Body of pancreas (tissue), 4 donors: ENCODE data around the gene SCGB1C2.
"Not testable (repeated sequence)": the region's sequence is repeated elsewhere in the genome, so short reads cannot be mapped to it uniquely, and the experiment has no call there.

Experiments used
- CTCF ChIP-seq, 7 experiments: fragments of 450-650 bp in 4 of 7; fragments of 200-600 bp in 3 of 7; sonication (generic) in 3 of 7; IDR thresholded peaks; one replicate each; pipeline ENCODE4 v1.5.1; 2016 to 2019; ENCODE audit warnings: antibody characterized with exemption in 7 of 7
- POLR2A ChIP-seq, 3 donors: fragments of 450-650 bp; IDR thresholded peaks; one replicate each; pipeline ENCODE4 v1.6.1; 2016; ENCODE audit warnings: antibody characterized with exemption in 3 of 3, mild to moderate bottlenecking in 2 of 3

GRCh38 chr17:136531-136930 is 838 bp upstream of the SCGB1C2 start:
- TF ChIP-seq CTCF (IDR thresholded peaks at IDR 0.05): peak in 3 of 7 experiments; percentile 13 to 47 (median 43)
- not testable (repeated sequence) for TF ChIP-seq POLR2A (IDR thresholded peaks at IDR 0.05)
